NB4 (cell line): Measurements from ENCODE around the gene MOB3B.

Experiments used
- MYC ChIP-seq: IDR thresholded peaks from 2 replicates; pipeline ENCODE4 v1.6.1; 2011; ENCODE audit warnings: low read depth, low read length
- POLR2A ChIP-seq: IDR thresholded peaks from 2 replicates; pipeline ENCODE4 v1.6.1; 2011; ENCODE audit warnings: mild to moderate bottlenecking; ENCODE audit not compliant: insufficient read length; ENCODE audit errors: extremely low read depth
- TF ChIP-seq, protein P1 (sequence below): IDR thresholded peaks from one replicate; pipeline ENCODE4 v1.5.1; 2012; ENCODE audit warnings: low read depth, low read length
- TF ChIP-seq, protein P2 (sequence below): IDR thresholded peaks from 2 replicates; pipeline ENCODE4 v1.6.1; 2011; ENCODE audit warnings: low read depth, low read length

DNA sequence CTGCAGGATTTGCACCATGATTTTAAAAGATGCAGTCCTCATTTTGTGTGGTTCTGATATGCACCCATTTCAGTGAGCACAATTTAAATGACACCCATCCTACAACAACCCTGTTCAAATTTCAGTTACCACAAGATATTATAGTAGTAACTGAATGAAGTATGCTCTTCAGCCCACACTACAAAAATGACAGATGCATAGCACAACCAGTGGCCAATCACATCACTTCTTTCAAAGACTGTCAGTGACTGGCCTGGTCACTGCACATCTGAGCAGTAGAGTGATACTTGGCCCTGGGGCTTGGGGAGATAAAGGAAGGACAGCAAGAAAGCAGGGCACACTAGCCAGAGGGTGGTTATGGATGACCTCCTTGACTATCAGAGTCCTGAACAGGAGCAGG is 25.4 kb downstream of the MOB3B start:
- TF ChIP-seq MYC: no peak
- TF ChIP-seq, protein P1, sequence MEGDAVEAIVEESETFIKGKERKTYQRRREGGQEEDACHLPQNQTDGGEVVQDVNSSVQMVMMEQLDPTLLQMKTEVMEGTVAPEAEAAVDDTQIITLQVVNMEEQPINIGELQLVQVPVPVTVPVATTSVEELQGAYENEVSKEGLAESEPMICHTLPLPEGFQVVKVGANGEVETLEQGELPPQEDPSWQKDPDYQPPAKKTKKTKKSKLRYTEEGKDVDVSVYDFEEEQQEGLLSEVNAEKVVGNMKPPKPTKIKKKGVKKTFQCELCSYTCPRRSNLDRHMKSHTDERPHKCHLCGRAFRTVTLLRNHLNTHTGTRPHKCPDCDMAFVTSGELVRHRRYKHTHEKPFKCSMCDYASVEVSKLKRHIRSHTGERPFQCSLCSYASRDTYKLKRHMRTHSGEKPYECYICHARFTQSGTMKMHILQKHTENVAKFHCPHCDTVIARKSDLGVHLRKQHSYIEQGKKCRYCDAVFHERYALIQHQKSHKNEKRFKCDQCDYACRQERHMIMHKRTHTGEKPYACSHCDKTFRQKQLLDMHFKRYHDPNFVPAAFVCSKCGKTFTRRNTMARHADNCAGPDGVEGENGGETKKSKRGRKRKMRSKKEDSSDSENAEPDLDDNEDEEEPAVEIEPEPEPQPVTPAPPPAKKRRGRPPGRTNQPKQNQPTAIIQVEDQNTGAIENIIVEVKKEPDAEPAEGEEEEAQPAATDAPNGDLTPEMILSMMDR: no peak
- no peak for TF ChIP-seq POLR2A
- TF ChIP-seq, protein P2, sequence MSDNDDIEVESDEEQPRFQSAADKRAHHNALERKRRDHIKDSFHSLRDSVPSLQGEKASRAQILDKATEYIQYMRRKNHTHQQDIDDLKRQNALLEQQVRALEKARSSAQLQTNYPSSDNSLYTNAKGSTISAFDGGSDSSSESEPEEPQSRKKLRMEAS: no peak
